ENCODE data around the gene CARS1.

CARS1 gene

DNA sequence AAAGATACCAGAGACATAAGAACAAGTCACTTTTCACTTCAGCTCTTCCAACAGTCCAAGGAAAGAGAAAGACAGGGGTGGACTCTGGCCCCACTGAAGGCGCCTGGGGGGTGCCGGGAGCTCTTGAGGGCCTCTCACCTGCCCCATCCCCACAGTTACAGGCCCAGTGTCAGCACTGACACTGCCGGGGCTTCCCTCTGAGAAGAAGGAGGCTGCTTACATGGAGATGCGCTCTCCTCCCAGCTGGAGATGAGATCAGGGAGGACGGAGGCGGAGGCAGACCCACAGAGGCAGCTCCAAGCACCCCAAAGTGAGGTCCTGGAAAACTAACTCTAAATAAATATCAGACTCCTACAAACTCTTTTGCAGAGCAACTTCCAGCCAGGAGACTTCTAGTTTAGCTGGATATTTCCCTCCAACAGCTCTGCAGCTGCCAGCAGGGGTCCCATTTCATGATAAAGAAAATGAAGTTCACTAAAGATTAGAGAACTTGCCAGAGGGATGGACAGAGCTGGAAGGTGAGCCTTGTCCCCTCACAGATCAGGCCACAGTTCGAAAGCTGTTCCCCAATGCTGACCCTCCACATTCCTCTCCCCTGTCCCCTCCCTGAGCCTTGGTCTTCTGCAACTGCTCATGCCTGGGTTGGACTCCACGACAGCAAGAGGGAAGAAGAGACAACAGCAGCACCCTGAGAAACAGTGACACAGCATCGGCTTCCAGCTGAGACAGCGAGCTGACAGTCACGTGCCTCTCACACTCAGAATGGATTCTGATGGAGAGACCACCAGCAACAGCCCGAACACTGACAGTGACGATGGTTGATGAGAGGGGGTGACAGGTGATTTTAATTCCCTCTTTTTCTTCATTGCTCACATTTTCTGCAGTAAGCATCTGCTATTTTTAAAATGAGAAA, 5.8 kb downstream of the CARS1 start:
- ChIA-PET CTCF (interaction anchor here (0.8 to 2.3 kb wide), 3 partner anchors 13 to 80 kb away, joined by 3 to 8 read pairs (median 4); no protein-coding TSS in a partner anchor), POLR2A (no interaction called here)
- DNase-seq (ENCODE audit: extremely low spot score) = no peak
- no peak for TF ChIP-seq ARNT (IDR thresholded peaks at IDR 0.05)
- TF ChIP-seq, protein P1, sequence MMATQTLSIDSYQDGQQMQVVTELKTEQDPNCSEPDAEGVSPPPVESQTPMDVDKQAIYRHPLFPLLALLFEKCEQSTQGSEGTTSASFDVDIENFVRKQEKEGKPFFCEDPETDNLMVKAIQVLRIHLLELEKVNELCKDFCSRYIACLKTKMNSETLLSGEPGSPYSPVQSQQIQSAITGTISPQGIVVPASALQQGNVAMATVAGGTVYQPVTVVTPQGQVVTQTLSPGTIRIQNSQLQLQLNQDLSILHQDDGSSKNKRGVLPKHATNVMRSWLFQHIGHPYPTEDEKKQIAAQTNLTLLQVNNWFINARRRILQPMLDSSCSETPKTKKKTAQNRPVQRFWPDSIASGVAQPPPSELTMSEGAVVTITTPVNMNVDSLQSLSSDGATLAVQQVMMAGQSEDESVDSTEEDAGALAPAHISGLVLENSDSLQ (IDR thresholded peaks at IDR 0.05) = no peak
- TF ChIP-seq ELF4 (IDR thresholded peaks at IDR 0.05) = no peak
- no peak for TF ChIP-seq HDGF (IDR thresholded peaks at IDR 0.05; ENCODE audit: borderline replicate concordance)
- no peak for TF ChIP-seq SUZ12 (IDR thresholded peaks at IDR 0.05)
- no peak for TF ChIP-seq ZNF384 (IDR thresholded peaks at IDR 0.05)
- TF ChIP-seq CTBP1 (IDR thresholded peaks at IDR 0.05; ENCODE audit: borderline replicate concordance) = no peak
- no peak for TF ChIP-seq FOXM1 (IDR thresholded peaks at IDR 0.05; ENCODE audit: borderline replicate concordance)
- TF ChIP-seq L3MBTL2 (conservative IDR thresholded peaks at IDR 0.05) = no peak
- no peak for TF ChIP-seq LEF1 (IDR thresholded peaks at IDR 0.05; ENCODE audit: borderline replicate concordance)
- no peak for TF ChIP-seq SP1 (IDR thresholded peaks at IDR 0.05)
- no peak for TF ChIP-seq TARDBP (IDR thresholded peaks at IDR 0.05)
- TF ChIP-seq BHLHE40 (IDR thresholded peaks at IDR 0.05; ENCODE audit: borderline replicate concordance) = no peak
- no peak for TF ChIP-seq FOXK2 (IDR thresholded peaks at IDR 0.05)
- no peak for TF ChIP-seq NFRKB (IDR thresholded peaks at IDR 0.05)
- TF ChIP-seq FOXA1 (IDR thresholded peaks at IDR 0.05) = no peak

DNA sequence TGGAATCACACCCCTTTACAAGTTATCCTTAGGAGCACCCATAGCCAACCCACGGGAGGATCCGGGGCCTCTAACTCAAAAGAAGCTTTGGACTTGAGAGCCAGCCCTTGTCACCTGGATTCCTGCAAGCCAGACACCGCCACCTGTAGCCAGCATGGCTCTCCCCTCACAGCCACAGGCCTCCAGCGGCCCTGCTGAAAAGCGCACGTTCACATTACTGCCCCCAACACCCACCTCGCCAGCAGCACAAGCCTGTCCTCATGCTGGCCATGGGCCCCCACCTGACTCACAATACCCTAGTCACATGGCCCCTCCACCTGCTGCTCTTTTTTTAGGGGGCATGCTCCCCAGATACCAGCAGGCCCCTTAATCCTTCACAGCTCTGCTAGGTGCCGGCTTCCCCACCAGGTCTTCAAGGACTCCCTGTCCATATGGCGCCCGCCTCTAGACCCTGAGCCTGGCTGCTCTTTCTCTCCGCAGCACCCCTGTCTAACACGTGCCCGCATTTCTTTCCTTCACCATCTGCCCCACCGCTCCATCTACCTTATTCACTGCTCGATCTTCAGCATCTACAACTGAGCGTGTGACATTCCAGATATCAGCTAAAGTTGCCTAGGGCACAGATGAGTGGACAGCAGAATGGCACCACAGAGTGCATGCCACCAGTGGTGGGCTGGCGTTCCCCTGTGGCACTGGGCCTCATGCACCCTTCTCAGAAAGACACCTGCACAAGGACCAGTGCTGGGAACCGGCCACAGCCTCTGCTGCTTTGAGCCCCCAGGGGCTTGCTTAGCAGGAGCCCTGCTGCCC, 6.6 kb downstream of the CARS1 start:
- ChIA-PET CTCF (interaction anchor here (0.7 to 2.3 kb wide), 3 partner anchors 12 to 41 kb away, joined by 3 to 8 read pairs (median 4); no protein-coding TSS in a partner anchor), POLR2A (no interaction called here)
- no peak for TF ChIP-seq FOXM1 (IDR thresholded peaks at IDR 0.05; ENCODE audit: borderline replicate concordance)
- no peak for TF ChIP-seq FOXK2 (IDR thresholded peaks at IDR 0.05)
- no peak for TF ChIP-seq SP1 (IDR thresholded peaks at IDR 0.05)
- no peak for TF ChIP-seq FOXA1 (IDR thresholded peaks at IDR 0.05)
- TF ChIP-seq TARDBP (IDR thresholded peaks at IDR 0.05) = no peak
- TF ChIP-seq CTBP1 (IDR thresholded peaks at IDR 0.05; ENCODE audit: borderline replicate concordance) = no peak
- no peak for TF ChIP-seq NFRKB (IDR thresholded peaks at IDR 0.05)
- TF ChIP-seq ARNT (IDR thresholded peaks at IDR 0.05) = no peak
- no peak for TF ChIP-seq BHLHE40 (IDR thresholded peaks at IDR 0.05; ENCODE audit: borderline replicate concordance)
- TF ChIP-seq ELF4 (IDR thresholded peaks at IDR 0.05) = no peak
- no peak for TF ChIP-seq LEF1 (IDR thresholded peaks at IDR 0.05; ENCODE audit: borderline replicate concordance)
- no peak for TF ChIP-seq HDGF (IDR thresholded peaks at IDR 0.05; ENCODE audit: borderline replicate concordance)
- TF ChIP-seq, protein P1 (IDR thresholded peaks at IDR 0.05) = no peak
- no peak for TF ChIP-seq ZNF384 (IDR thresholded peaks at IDR 0.05)
- TF ChIP-seq L3MBTL2 (conservative IDR thresholded peaks at IDR 0.05) = no peak
- no peak for TF ChIP-seq SUZ12 (IDR thresholded peaks at IDR 0.05)
- no peak for DNase-seq (ENCODE audit: extremely low spot score)

DNA sequence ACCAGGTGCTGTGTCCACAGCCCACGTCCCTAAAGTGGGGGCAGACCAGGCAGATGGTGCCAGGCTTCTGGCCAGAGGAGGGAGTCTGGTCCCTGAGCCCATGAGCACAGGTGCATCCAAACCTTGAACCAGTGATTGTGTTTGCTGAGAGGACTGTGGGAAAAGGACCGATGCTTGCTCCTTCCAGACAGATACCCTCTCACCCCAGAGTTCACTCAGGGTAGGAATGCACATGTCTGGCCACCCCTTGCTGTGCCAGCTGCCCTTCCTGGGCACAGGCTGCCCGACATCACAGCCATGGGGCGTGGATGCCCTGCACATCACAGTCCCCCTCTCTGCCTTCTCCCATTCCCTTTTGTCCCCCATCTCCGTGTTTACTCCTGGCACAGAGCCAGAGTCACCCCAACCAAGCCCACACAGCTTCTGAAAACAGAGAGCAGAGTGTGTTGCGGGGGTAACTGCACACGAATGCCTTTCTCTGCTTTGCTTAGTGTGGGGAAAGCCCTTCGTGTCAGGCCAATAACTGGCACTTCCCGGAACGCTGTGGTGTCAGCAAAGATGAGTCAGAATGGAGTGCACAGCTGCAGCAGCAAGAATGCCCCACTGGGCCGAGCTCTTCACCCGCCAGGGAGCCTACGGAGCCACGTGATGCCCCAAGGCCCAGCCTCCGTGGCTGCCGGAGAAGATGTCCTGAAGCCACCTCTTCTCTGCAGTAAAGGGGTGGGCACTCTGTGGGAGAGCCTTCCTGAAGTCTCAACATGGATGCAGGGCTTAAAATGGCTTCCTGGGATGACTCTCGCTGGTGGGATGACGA, 7.6 kb downstream of the CARS1 start:
- ChIA-PET POLR2A (no interaction called here), CTCF (interaction anchor here (0.7 to 2.3 kb wide), 2 partner anchors 11 to 26 kb away, joined by 3 to 8 read pairs; no protein-coding TSS in a partner anchor)
- TF ChIP-seq SP1 (IDR thresholded peaks at IDR 0.05) (no peak), TARDBP (IDR thresholded peaks at IDR 0.05) (no peak), FOXM1 (IDR thresholded peaks at IDR 0.05; ENCODE audit: borderline replicate concordance) (no peak), FOXA1 (IDR thresholded peaks at IDR 0.05) (no peak), BHLHE40 (IDR thresholded peaks at IDR 0.05; ENCODE audit: borderline replicate concordance) (no peak), LEF1 (IDR thresholded peaks at IDR 0.05; ENCODE audit: borderline replicate concordance) (no peak), ELF4 (IDR thresholded peaks at IDR 0.05) (no peak), ZNF384 (IDR thresholded peaks at IDR 0.05) (no peak), SUZ12 (IDR thresholded peaks at IDR 0.05) (no peak), FOXK2 (IDR thresholded peaks at IDR 0.05) (no peak), ARNT (IDR thresholded peaks at IDR 0.05) (no peak), HDGF (IDR thresholded peaks at IDR 0.05; ENCODE audit: borderline replicate concordance) (no peak)
- TF ChIP-seq, protein P1 (IDR thresholded peaks at IDR 0.05) = no peak
- DNase-seq (ENCODE audit: extremely low spot score) = no peak

DNA sequence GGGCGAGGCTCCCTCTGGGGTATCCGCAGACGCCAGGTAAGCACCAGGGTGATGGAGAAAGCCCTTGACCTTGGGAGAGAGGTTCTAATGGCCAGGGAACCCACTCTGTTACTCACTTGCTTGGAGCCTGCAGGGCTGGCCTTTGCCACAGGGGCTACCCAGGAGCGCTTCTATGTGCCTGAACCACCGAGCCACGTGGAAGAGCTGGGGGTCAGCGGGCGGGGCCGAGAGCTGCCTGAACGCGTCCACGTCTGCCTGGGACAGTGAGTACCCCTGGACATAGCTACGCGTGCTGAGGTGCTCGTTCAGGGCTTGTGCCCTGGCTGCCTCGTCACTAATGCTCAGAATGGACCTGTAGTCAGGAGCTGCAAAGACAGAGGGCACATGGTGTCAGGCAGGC, 9.6 kb downstream of the CARS1 start:
- ChIA-PET CTCF (no interaction called here), POLR2A (no interaction called here)
- DNase-seq (ENCODE audit: extremely low spot score) = no peak
- no peak for TF ChIP-seq FOXM1 (IDR thresholded peaks at IDR 0.05; ENCODE audit: borderline replicate concordance)
- no peak for TF ChIP-seq ARNT (IDR thresholded peaks at IDR 0.05)
- no peak for TF ChIP-seq ELF4 (IDR thresholded peaks at IDR 0.05)
- TF ChIP-seq FOXA1 (IDR thresholded peaks at IDR 0.05) = no peak
- TF ChIP-seq L3MBTL2 (conservative IDR thresholded peaks at IDR 0.05) = no peak
- TF ChIP-seq SUZ12 (IDR thresholded peaks at IDR 0.05) = no peak
- TF ChIP-seq TARDBP (IDR thresholded peaks at IDR 0.05) = no peak
- no peak for TF ChIP-seq NFRKB (IDR thresholded peaks at IDR 0.05)
- TF ChIP-seq SP1 (IDR thresholded peaks at IDR 0.05) = no peak
- no peak for TF ChIP-seq ZNF384 (IDR thresholded peaks at IDR 0.05)
- TF ChIP-seq LEF1 (IDR thresholded peaks at IDR 0.05; ENCODE audit: borderline replicate concordance) = no peak
- no peak for TF ChIP-seq HDGF (IDR thresholded peaks at IDR 0.05; ENCODE audit: borderline replicate concordance)
